GM18873 (cell line): ENCODE results near the gene GNG12.

Experiments used
- ATAC-seq: cut with Tn5 transposase; IDR thresholded peaks from one replicate; pipeline ENCODE4 v1.9.1; 2021; ENCODE audit warnings: mild to moderate bottlenecking, moderate library complexity, moderate number of reproducible peaks; ENCODE audit not compliant: unreplicated experiment, low FRiP score

The GNG12 gene

DNA sequence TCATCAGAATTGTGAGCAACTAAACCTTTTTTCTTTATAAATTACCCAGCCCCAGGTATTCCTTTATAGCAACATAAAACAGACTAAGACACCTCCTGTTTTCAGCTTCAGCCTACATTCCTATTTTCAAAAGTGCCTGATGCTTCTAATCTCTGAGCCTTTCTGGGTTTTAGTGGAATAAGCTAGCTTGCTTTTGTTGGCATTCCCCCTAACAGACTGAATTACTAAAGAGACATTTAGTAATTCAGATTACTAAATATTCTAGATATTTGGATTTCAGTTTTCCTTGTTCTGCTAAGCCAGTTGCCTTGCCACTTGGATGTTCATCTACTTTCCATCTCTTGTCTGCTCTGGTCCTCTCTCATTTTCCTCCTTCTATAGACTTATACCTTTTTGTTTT is 10.5 kb upstream of the GNG12 start:
- no peak for ATAC-seq

DNA sequence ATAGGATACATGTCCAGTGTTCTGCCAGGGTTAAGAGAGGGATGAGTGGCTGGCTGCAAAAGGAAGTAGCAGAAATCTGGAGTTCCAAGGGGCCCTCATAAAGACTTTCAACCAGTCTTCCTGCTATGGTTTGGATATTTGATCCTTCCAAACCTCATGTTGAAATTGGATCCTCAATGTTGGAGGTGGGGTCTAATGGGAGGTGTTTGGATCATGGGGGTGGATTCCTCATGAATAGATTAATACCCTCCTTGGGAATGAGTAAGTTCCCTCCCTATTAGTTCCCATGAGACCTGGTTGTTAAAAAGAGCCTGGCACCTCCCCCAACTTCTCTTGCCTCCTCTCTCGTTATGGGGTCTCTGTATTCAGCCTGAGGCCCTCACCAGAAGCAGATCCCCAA is 10.1 kb upstream of the GNG12 start:
- ATAC-seq = no peak

DNA sequence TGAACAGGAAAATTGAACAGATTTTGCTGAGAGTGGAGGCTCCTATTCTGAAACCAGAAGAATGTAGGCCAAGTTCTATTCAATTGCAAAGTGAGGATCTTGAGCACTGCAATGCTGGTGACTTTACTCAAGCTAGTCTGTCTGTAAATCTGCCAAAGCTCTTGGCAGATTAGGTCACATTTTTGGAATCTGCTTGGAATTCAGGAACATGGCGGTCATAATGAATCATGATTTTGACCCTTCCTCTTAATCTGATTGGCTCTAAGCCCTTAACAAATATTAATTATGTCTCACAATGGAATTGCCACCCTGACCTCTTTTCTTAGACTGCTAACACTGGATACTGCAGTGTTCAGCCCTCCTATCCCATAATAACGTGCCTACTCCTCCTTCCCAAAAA is 7.2 kb upstream of the GNG12 start:
- no peak for ATAC-seq

DNA sequence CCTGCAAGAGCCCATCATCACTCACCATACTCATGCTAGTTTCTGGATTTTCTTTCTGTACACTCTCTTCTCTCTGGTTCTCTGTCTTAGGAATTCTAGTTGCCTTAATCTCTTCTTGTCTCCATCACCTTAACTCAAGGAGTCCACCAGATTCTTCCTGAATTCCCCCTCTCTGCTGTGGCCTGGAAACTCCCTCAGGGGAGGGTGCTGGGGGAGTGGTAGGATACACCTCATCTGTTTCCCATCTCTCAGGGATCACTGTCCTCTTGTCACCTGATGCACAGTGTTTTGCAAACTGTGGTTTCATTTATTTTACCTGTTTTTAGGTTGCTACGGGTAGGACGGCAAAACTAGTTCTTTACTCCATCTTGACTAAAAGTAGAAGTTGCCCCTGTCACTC is 6.6 kb upstream of the GNG12 start:
- ATAC-seq = no peak

GRCh38 chr1:67838180-67838910 is 5.1 kb upstream of the GNG12 start:
- no peak for ATAC-seq

DNA sequence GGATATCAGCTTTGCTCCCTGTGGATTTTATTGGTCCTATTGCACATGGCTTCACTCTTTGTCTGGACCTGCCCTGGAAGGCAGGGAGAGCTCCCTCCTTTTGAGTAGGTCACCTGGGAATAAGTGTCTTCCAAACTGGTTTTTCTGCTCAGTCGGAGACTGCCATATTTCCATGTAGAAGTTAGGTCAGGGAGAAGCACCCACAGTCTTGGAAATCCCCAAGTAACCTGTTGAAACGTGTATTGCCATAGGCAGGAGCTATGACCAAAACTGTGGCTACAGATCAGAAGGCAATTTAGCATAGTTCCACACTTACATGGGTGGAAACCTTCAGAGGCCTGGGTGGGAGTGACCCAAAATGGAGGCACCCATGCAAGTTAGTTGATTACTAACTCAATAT is 3.5 kb upstream of the GNG12 start:
- ATAC-seq = no peak

DNA sequence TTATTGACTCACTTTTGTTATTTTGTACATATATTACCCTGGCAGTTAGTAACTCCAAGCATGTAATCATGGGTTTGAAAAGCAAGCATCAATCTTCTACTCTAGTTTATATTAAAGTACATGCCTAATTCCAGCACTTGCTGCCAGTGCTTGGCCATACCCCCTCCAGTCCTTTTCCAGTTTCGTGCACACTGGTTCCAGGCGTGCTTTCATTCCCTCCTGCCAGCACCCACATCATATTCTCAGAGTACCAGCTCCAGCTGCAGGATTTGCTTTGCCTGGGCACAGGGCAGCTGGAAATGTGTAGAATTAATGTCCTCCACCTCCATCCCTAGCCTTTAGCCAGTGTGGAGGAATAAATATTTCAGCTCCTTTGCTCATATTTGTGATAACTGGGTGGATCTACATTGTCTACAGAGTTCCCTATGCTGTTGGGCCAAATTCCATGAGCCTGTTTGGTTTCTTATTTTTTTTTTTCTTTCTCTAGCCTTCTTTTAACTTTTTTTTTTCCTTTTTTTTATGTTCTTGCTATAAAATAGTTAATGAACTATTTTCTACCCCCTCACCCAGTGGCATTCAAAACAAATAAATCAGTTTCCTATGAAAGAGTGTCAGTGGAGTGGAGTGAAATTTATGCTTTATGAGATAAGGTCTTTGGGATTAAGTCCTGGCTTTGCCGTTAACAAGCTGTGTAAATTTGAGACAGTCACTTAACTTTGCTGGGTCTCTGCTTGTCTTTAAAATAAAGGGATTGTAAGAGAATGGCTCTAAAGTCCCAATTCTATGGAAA is 2.6 kb upstream of the GNG12 start:
- no peak for ATAC-seq

DNA sequence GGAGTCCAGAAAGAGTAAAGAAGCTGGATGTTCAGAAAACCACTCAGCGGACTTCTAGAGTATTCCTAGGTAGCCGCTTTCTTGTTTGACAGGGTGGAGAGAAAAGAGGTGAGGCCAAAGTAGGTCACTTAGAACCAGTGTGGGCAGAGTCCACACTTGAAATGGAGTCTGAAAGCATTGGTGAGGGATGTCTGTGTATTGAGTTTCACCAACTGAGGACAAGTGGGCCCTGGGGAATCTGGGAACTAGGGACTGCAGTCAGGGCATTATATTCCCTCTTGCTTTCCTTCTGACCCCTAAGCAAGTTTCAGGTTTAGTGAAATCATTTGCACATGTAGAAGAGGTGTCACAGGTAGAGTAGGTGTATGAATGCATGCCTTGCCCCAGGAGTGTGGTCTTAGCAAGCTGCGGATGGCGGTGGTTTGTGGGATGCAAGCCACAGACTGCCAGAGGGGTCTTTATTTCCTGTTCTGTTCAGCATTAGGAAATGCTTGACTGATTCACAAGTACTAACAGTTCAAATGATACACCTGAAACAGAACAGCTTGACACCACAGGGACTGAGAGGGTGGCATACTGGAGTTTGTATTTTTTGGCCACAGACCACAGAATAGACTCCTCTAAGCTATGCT is 1.1 kb upstream of the GNG12 start:
- no peak for ATAC-seq

DNA sequence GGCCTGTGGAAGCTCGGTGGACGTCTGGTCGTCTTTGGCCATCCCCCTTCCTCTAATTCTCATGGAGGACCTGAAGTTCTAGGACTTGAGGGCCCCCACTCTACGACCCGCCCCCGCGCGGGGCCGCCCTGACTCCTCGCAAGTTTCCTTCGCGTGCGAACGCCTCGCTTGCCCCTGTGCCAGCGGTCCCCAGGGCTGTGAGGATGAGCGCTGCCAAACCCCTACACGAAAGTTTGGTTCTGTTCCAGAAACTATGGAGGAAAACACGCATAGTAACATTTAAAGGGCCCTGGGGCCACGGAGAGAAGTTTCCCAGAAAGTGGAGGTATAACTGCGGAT is 304 bp upstream of the GNG12 start:
- no peak for ATAC-seq

DNA sequence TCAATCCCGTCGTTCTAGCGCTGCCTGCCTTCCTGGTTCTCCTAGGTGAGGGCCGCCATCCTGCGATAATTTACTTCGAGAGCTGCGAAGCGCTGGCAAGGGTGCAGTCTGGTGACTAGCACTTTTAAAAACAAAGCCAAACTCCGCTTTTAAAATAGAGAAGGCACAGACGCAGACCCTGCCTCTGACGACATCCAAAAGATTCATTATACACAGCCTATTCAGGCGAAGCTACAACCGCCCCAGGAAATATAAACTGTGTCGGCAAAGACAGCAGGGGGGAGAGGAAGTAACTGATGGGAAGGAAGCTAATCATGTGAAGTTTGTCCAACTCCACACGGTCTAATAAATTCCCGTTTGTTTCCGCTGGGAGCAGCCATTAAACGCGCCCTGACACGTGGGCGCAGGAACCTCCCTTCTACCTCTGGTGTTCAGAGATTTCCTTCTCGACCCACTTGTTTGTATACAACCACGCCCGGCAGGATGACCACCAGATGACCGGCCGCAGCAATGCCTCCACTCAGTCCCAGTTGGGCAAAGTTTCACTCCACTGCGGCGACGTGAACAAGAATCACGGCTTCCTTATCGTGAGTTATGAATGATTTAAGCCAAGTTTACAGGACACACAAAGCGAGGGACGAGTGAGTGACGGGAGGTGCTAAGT is 1.3 kb downstream of the GNG12 start:
- no peak for ATAC-seq

- no peak for ATAC-seq
Measured at GRCh38 chr1:67830928-67831830, 2.1 kb downstream of the GNG12 start.

DNA sequence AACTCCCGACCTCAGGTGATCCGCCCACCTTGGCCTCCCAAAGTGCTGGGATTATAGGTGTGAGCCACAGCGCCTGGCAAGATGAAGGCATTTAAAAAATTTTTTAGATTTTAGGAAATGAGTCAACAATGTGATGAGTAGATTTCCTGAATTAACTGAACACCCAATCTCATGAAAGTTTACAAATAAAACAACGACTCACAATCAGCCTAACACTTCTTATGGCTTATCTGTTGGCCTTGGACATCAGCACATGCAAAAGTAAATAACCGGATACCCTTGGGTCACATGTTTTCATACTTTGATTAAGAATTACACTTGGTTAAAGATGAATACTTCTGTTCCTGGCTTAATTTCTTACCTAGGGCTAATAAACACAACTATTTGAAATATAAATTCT is 3.0 kb downstream of the GNG12 start:
- no peak for ATAC-seq

- no peak for ATAC-seq
Measured at GRCh38 chr1:67827688-67828087, 5.6 kb downstream of the GNG12 start.

GRCh38 chr1:67825591-67825990 is 7.7 kb downstream of the GNG12 start:
- ATAC-seq = no peak

DNA sequence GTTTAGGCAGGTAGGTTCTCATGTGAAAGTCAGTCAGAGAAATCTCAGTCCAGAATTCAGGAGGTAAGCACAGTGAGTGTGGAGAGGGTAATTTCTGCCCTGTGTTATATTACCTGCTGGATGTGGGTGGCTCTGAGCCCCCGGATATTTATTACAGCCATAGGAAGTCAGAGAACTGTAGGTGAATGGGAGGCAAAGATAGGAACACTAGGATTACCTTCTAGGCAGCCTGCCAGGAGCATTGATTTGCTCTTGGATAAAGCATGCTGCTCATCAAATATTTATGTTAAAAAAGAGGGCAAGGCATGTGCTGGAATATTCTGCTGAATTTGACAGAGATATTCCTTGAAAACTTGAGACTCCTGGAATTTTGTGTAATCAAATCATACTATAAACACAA is 8.5 kb downstream of the GNG12 start:
- no peak for ATAC-seq

GRCh38 chr1:67823615-67824014 is 9.7 kb downstream of the GNG12 start:
- no peak for ATAC-seq

DNA sequence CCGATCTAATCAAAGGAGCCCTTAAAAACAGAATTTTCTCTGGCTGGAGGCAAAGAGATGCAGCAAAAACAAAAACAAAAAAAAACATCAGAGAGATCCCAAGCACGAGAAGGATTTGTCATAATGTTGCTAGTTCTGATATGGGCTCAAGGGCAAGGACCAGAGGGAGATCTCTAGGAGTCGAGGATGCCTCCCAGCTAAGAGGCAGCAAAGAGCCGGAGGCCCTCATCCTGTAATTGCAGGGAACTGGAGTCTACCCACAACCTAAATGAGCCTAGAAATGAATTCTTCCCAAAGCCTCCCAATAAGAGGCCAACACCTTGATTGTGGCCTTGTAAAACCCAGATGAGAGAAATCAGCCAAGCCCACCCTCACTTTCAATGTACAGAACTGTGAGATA is 12.0 kb downstream of the GNG12 start:
- no peak for ATAC-seq

DNA sequence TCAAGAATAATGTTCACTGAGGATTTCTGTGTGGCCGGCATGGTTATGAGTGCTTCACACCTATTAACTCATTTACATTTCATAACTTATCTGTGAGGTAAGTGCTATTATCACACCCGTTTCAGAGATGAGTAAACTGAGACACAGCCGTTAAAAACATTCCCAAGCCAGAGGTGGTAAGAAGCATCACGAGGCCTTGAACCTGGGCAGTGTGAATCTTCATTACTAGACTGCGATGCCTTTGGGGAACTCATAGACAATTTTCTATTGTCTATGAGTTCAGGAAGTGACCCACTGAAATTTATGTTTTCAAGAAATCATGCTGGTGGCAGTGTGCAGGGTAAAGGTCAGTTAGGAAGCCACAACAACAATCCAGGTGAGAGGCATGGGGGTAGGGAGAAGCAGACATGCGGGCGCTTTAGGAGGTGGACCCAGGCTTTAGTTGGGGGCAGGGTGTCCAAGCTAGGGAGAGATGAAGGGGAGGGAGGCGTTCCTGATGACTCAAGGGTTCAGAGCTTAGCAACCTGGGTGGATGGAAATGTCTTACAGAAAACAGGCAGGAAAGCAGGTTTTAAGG is 14.5 kb downstream of the GNG12 start:
- ATAC-seq = no peak

- no peak for ATAC-seq
Measured at GRCh38 chr1:67818162-67818561, 15.1 kb downstream of the GNG12 start.

- ATAC-seq = no peak
Measured at GRCh38 chr1:67817319-67817718, 15.9 kb downstream of the GNG12 start.
